Caco-2 (cell line): ENCODE data around the gene CLSTN1. TPM values are rescaled to one million over a fixed set of nuclear protein-coding genes. Genes with fewer than 3 reads are reported as not detected.

Source experiments
- BruUV-seq: library from RNA; stranded (reverse); fragments of 400-500 nt; replicated peaks from 2 replicates; lab custom pipeline; 2021; lab: Mats Ljungman, UMichigan
- CTCF ChIA-PET: fragments of 300-600 bp; sonication (Branson Sonifier 250); formaldehyde crosslinking; loops from one replicate; lab custom pipeline; 2022; ENCODE audit warnings: antibody characterized with exemption; lab: Charles Lee
- POLR2A ChIA-PET: fragments of 300-600 bp; sonication (Branson Sonifier 250); formaldehyde crosslinking; loops from one replicate; lab custom pipeline; 2022; ENCODE audit warnings: antibody characterized with exemption; lab: Charles Lee
- DNase-seq, 2 experiments: peaks; one replicate each; pipeline versions ENCODE4 v3.0.0 to v3.0.0-alpha.2; 2020 to 2022
- H3K27me3 ChIP-seq: replicated peaks from 2 replicates; pipeline ENCODE4 v1.6.0; 2011; ENCODE audit warnings: low read length; ENCODE audit not compliant: control insufficient read depth, insufficient read depth
- H3K36me3 ChIP-seq: 2 replicates; pipeline ENCODE4 v1.5.1; 2011; ENCODE audit warnings: low read length; ENCODE audit not compliant: control insufficient read depth, insufficient read depth
- H3K4me1 ChIP-seq: fragments of 250-450 bp; sonication (Bioruptor Pico); 2 replicates; pipeline ENCODE4 v1.5.1; 2020; ENCODE audit warnings: mild to moderate bottlenecking
- H3K4me3 ChIP-seq: 2 replicates; pipeline ENCODE4 v1.5.1; 2011; ENCODE audit warnings: low read depth, mild to moderate bottlenecking, control low read depth, low read length
- H3K9me3 ChIP-seq: fragments of 250-450 bp; sonication (Bioruptor Pico); 2 replicates; pipeline ENCODE4 v1.5.1; 2020; ENCODE audit warnings: mild to moderate bottlenecking, moderate library complexity
- H3K27ac Mint-ChIP-seq: one replicate; pipeline ENCODE4 v1.8.0; 2022; ENCODE audit warnings: mixed read lengths; ENCODE audit not compliant: unreplicated experiment
- H3K27me3 Mint-ChIP-seq: one replicate; pipeline ENCODE4 v1.8.0; 2022; ENCODE audit warnings: mixed read lengths; ENCODE audit not compliant: insufficient read depth, unreplicated experiment
- H3K36me3 Mint-ChIP-seq: one replicate; pipeline ENCODE4 v1.8.0; 2022; ENCODE audit warnings: mild to moderate bottlenecking, mixed read lengths; ENCODE audit not compliant: insufficient read depth, unreplicated experiment
- H3K4me1 Mint-ChIP-seq: one replicate; pipeline ENCODE4 v1.8.0; 2022; ENCODE audit warnings: low read depth, mixed read lengths; ENCODE audit not compliant: unreplicated experiment
- H3K4me3 Mint-ChIP-seq: one replicate; pipeline ENCODE4 v1.8.0; 2022; ENCODE audit warnings: mild to moderate bottlenecking, moderate library complexity, mixed read lengths; ENCODE audit not compliant: unreplicated experiment
- H3K9me3 Mint-ChIP-seq: one replicate; pipeline ENCODE4 v1.8.0; 2022; ENCODE audit warnings: mixed read lengths; ENCODE audit not compliant: unreplicated experiment
- CTCF ChIP-seq, 2 experiments: fragments of 200-600 bp in 1 of 2; IDR thresholded peaks; 1 replicate in 1 of 2; 2 replicates in 1 of 2; pipeline versions ENCODE4 v1.5.1 to v1.8.0; 2011 to 2022; ENCODE audit warnings: antibody characterized with exemption in 1 of 2, control low read depth in 1 of 2, inconsistent platforms in 1 of 2, low read depth in 1 of 2, low read length in 1 of 2, mild to moderate bottlenecking in 1 of 2, moderate library complexity in 1 of 2; ENCODE audit not compliant: insufficient read depth in 1 of 2, severe bottlenecking in 1 of 2, unreplicated experiment in 1 of 2
- intact Hi-C: fragments of 100-400 bp; cut with micrococcal nuclease; formaldehyde crosslinking; loops from one replicate; pipeline ENCODE4 v1.10.0; 2022; ENCODE audit not compliant: unreplicated experiment
- total RNA-seq: library from RNA; stranded (reverse); gene quantifications from 2 replicates; pipeline ENCODE4 v1.2.3, GENCODE V29; 2022

CLSTN1 gene
- total RNA-seq, 1 experiment from 2014 or later: 102 TPM

- no peaks in the 10 kb centered on the region for H3K27me3 ChIP-seq
- H3K27ac Mint-ChIP-seq: no peak overlapping the region
- no peak for TF ChIP-seq CTCF (IDR thresholded peaks at IDR 0.05; ENCODE audit: insufficient read depth in 1 of 2, low read depth in 1 of 2, low read length in 1 of 2, severe bottlenecking in 1 of 2, unreplicated experiment in 1 of 2)
- H3K4me1 Mint-ChIP-seq: no peaks in the 10 kb centered on the region
- H3K4me3 Mint-ChIP-seq: no peak overlapping the region
- no peak overlapping the region for H3K4me3 ChIP-seq
- no peaks in the 10 kb centered on the region for H3K9me3 Mint-ChIP-seq
- no peaks in the 10 kb centered on the region for H3K4me1 ChIP-seq
- no peaks in the 10 kb centered on the region for H3K9me3 ChIP-seq
- DNase-seq: no peak
- peaks cover 4% of the 10 kb centered on the region for H3K36me3 ChIP-seq
- ChIA-PET CTCF (no interaction called here), POLR2A (no interaction called here)
- intact Hi-C loops: no loop called here
- BruUV-seq: no TSS peak
- H3K36me3 Mint-ChIP-seq: peaks cover 84% of the 10 kb centered on the region
- no peaks in the 10 kb centered on the region for H3K27me3 Mint-ChIP-seq
Measured at GRCh38 chr1:9733160-9733789, 90.5 kb downstream of the CLSTN1 start.

- H3K27ac Mint-ChIP-seq: peak overlapping the region; percentile 69
- no peak overlapping the region for H3K4me3 Mint-ChIP-seq
- no peaks in the 10 kb centered on the region for H3K4me1 Mint-ChIP-seq
- DNase-seq: no peak
- Histone ChIP-seq H3K4me1 (no peaks in the 10 kb centered on the region), H3K27me3 (no peaks in the 10 kb centered on the region), H3K36me3 (peaks cover 4% of the 10 kb centered on the region), H3K9me3 (no peaks in the 10 kb centered on the region), H3K4me3 (no peak overlapping the region)
- intact Hi-C loops: no loop called here
- no peaks in the 10 kb centered on the region for H3K9me3 Mint-ChIP-seq
- CTCF ChIA-PET: no interaction called here
- peaks cover 77% of the 10 kb centered on the region for H3K36me3 Mint-ChIP-seq
- H3K27me3 Mint-ChIP-seq: no peaks in the 10 kb centered on the region
- no peak for TF ChIP-seq CTCF (IDR thresholded peaks at IDR 0.05; ENCODE audit: insufficient read depth in 1 of 2, low read depth in 1 of 2, low read length in 1 of 2, severe bottlenecking in 1 of 2, unreplicated experiment in 1 of 2)
- POLR2A ChIA-PET: no interaction called here
- BruUV-seq: no TSS peak
Measured at GRCh38 chr1:9732123-9732971, 91.4 kb downstream of the CLSTN1 start.

GRCh38 chr1:9731561-9731960 is 92.2 kb downstream of the CLSTN1 start:
- CTCF ChIA-PET: no interaction called here
- Histone ChIP-seq H3K36me3 (peaks cover 4% of the 10 kb centered on the region), H3K4me3 (no peak overlapping the region), H3K9me3 (no peaks in the 10 kb centered on the region), H3K4me1 (no peaks in the 10 kb centered on the region), H3K27me3 (no peaks in the 10 kb centered on the region)
- Mint-ChIP-seq H3K4me3 (no peak overlapping the region), H3K27ac (peak overlapping the region; percentile 69), H3K36me3 (peaks cover 70% of the 10 kb centered on the region), H3K9me3 (no peaks in the 10 kb centered on the region), H3K4me1 (no peaks in the 10 kb centered on the region), H3K27me3 (no peaks in the 10 kb centered on the region)
- no peak for DNase-seq
- intact Hi-C loops: no loop called here
- BruUV-seq: no TSS peak
- TF ChIP-seq CTCF (IDR thresholded peaks at IDR 0.05; ENCODE audit: insufficient read depth in 1 of 2, low read depth in 1 of 2, low read length in 1 of 2, severe bottlenecking in 1 of 2, unreplicated experiment in 1 of 2): no peak
- POLR2A ChIA-PET: no interaction called here
